Testis (tissue), 2 donors: ENCODE measurements around the gene APOOL.

ENCODE experiments used
- POLR2A ChIP-seq: fragments of 450-650 bp; IDR thresholded peaks from one replicate; pipeline ENCODE4 v1.6.1; 2017; ENCODE audit warnings: antibody characterized with exemption, mild to moderate bottlenecking, moderate library complexity
- TF ChIP-seq, protein P1 (sequence below), 3 experiments: fragments of 450-650 bp in 2 of 3; fragments of 200-600 bp in 1 of 3; sonication (generic) in 1 of 3; IDR thresholded peaks; one replicate each; pipeline ENCODE4 v1.5.1; 2016 to 2019; ENCODE audit warnings: antibody characterized with exemption in 3 of 3, mild to moderate bottlenecking in 2 of 3, moderate library complexity in 1 of 3

DNA sequence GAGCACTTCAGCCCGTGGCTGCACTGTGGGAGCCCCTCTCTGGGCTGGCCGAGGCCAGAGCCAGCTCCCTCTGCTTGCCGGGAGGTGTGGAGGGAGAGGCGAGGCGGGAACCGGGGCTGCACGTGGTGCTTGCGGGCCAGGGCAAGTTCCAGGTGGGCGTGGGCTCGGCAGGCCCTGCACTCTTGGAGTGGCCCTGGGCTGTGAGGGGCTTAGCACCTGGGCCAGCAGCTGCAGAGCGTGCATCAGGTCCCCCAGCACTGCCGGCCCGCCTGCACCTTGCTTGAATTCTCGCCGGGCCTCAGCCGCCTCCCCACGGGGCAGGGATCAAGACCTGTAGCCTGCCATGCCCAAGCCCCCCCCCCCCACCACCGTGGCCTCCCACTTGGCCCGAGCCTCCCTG lies 28.9 kb upstream of the APOOL start:
- TF ChIP-seq POLR2A, result no peak
- TF ChIP-seq, protein P1, sequence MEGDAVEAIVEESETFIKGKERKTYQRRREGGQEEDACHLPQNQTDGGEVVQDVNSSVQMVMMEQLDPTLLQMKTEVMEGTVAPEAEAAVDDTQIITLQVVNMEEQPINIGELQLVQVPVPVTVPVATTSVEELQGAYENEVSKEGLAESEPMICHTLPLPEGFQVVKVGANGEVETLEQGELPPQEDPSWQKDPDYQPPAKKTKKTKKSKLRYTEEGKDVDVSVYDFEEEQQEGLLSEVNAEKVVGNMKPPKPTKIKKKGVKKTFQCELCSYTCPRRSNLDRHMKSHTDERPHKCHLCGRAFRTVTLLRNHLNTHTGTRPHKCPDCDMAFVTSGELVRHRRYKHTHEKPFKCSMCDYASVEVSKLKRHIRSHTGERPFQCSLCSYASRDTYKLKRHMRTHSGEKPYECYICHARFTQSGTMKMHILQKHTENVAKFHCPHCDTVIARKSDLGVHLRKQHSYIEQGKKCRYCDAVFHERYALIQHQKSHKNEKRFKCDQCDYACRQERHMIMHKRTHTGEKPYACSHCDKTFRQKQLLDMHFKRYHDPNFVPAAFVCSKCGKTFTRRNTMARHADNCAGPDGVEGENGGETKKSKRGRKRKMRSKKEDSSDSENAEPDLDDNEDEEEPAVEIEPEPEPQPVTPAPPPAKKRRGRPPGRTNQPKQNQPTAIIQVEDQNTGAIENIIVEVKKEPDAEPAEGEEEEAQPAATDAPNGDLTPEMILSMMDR (IDR thresholded peaks at IDR 0.05), result no peak
